ENCODE measurements around the gene ABHD11. TPM values are rescaled to one million over a fixed set of nuclear protein-coding genes. Genes with fewer than 3 reads are reported as not detected.

Gene ABHD11
- total and polyA plus RNA-seq, 9 of the 15 experiments (the other 6 are each of a cell fraction or from before 2014, with no cell fraction given): 7.7 to 44.2 (median 18.9) TPM

- POLR2A ChIA-PET: interaction anchor here (0.6 to 0.8 kb wide), 2 partner anchors 18 to 129 kb away, joined by 3 read pairs; no protein-coding TSS in a partner anchor
- FAIRE-seq (no peak), DNase-seq (ENCODE audit: extremely low read depth in 1 of 4, low spot score in 3 of 4) (no peak), ATAC-seq (no peak)
- H3K27me3 ChIP-seq (ENCODE audit: control insufficient read depth in 2 of 2, insufficient read depth in 2 of 2, low read length in 2 of 2): no peaks in the 10 kb centered on the region
- CTCF ChIA-PET (ENCODE audit: low intra/inter-chr PET ratio): no interaction called here
- H3K27ac ChIP-seq (ENCODE audit: extremely low read depth, low read depth, low read length): no peak overlapping the region
- peaks cover 7 to 37% of the 10 kb centered on the region in 2 experiments for H3K4me1 ChIP-seq (replicated peaks in 1 of 2; ENCODE audit: control insufficient read depth in 2 of 2, insufficient read depth in 2 of 2, low read length in 2 of 2)
- 48% methylated on average over 3 of the region's 3 CpGs for WGBS (ENCODE audit: insufficient coverage, low coverage, missing lambda C conversion rate)
- no TSS peak for BruUV-seq (replicated peaks)
- peaks cover 21% of the 10 kb centered on the region for H4K20me1 ChIP-seq (replicated peaks; ENCODE audit: control insufficient read depth, insufficient read depth, low read length)
- in situ Hi-C loops (cut with MboI) (no loop called here), intact Hi-C loops (cut with micrococcal nuclease) (no loop called here)
- H3K9me3 ChIP-seq (replicated peaks; ENCODE audit: control insufficient read depth, insufficient read depth, low read depth, low read length): no peaks in the 10 kb centered on the region
- H3K79me2 ChIP-seq (ENCODE audit: control insufficient read depth, insufficient read depth, low read length): peaks cover 10% of the 10 kb centered on the region; the same call in 2 of the 3 replicates
- H3K9ac ChIP-seq (ENCODE audit: insufficient read depth in 1 of 2, low read depth in 2 of 2, low read length in 2 of 2): peak overlapping the region in 1 of 2 experiments; percentile 31; a peak in 1 of 4 replicates
- no peak overlapping the region for H3K4me2 ChIP-seq (ENCODE audit: insufficient read depth, low read length)
- no peak overlapping the region for H3K4me3 ChIP-seq
- no peaks in the 10 kb centered on the region for H3K36me3 ChIP-seq (ENCODE audit: control insufficient read depth, insufficient read depth, low read length)
- peaks cover under 1% of the 10 kb centered on the region for H3K9me1 ChIP-seq (ENCODE audit: control insufficient read depth, insufficient read depth, low read length)
- H2AFZ ChIP-seq (ENCODE audit: low read depth, low read length): no peak overlapping the region
- TF ChIP-seq MEF2A (IDR thresholded peaks at IDR 0.05; ENCODE audit: control insufficient read depth, low read depth, low read length) (no peak), ZNF717 (CRISPR knock-in tag; IDR thresholded peaks at IDR 0.05) (no peak), ZNF79 (CRISPR knock-in tag; IDR thresholded peaks at IDR 0.05; ENCODE audit: low read depth) (no peak), MCM5 (IDR thresholded peaks at IDR 0.05; ENCODE audit: low read depth) (no peak), ZNF766 (CRISPR knock-in tag; conservative IDR thresholded peaks at IDR 0.05) (no peak), RBM34 (IDR thresholded peaks at IDR 0.05; ENCODE audit: borderline replicate concordance, insufficient read depth, low read length) (no peak), TRIM28 (IDR thresholded peaks at IDR 0.05) (no peak), NONO (IDR thresholded peaks at IDR 0.05; ENCODE audit: low read depth in 2 of 2, low read length in 1 of 2) (no peak)
- TF ChIP-seq, protein P1, sequence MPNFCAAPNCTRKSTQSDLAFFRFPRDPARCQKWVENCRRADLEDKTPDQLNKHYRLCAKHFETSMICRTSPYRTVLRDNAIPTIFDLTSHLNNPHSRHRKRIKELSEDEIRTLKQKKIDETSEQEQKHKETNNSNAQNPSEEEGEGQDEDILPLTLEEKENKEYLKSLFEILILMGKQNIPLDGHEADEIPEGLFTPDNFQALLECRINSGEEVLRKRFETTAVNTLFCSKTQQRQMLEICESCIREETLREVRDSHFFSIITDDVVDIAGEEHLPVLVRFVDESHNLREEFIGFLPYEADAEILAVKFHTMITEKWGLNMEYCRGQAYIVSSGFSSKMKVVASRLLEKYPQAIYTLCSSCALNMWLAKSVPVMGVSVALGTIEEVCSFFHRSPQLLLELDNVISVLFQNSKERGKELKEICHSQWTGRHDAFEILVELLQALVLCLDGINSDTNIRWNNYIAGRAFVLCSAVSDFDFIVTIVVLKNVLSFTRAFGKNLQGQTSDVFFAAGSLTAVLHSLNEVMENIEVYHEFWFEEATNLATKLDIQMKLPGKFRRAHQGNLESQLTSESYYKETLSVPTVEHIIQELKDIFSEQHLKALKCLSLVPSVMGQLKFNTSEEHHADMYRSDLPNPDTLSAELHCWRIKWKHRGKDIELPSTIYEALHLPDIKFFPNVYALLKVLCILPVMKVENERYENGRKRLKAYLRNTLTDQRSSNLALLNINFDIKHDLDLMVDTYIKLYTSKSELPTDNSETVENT (CRISPR knock-in tag; IDR thresholded peaks at IDR 0.05): no peak
- TF ChIP-seq, protein P2, sequence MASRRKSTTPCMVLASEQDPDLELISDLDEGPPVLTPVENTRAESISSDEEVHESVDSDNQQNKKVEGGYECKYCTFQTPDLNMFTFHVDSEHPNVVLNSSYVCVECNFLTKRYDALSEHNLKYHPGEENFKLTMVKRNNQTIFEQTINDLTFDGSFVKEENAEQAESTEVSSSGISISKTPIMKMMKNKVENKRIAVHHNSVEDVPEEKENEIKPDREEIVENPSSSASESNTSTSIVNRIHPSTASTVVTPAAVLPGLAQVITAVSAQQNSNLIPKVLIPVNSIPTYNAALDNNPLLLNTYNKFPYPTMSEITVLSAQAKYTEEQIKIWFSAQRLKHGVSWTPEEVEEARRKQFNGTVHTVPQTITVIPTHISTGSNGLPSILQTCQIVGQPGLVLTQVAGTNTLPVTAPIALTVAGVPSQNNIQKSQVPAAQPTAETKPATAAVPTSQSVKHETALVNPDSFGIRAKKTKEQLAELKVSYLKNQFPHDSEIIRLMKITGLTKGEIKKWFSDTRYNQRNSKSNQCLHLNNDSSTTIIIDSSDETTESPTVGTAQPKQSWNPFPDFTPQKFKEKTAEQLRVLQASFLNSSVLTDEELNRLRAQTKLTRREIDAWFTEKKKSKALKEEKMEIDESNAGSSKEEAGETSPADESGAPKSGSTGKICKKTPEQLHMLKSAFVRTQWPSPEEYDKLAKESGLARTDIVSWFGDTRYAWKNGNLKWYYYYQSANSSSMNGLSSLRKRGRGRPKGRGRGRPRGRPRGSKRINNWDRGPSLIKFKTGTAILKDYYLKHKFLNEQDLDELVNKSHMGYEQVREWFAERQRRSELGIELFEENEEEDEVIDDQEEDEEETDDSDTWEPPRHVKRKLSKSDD (conservative IDR thresholded peaks at IDR 0.05; ENCODE audit: low read length): no peak
- TF ChIP-seq, protein P3, sequence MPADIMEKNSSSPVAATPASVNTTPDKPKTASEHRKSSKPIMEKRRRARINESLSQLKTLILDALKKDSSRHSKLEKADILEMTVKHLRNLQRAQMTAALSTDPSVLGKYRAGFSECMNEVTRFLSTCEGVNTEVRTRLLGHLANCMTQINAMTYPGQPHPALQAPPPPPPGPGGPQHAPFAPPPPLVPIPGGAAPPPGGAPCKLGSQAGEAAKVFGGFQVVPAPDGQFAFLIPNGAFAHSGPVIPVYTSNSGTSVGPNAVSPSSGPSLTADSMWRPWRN (IDR thresholded peaks at IDR 0.05; ENCODE audit: low read depth): no peak
- TF ChIP-seq, protein P4, sequence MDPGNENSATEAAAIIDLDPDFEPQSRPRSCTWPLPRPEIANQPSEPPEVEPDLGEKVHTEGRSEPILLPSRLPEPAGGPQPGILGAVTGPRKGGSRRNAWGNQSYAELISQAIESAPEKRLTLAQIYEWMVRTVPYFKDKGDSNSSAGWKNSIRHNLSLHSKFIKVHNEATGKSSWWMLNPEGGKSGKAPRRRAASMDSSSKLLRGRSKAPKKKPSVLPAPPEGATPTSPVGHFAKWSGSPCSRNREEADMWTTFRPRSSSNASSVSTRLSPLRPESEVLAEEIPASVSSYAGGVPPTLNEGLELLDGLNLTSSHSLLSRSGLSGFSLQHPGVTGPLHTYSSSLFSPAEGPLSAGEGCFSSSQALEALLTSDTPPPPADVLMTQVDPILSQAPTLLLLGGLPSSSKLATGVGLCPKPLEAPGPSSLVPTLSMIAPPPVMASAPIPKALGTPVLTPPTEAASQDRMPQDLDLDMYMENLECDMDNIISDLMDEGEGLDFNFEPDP (CRISPR knock-in tag; IDR thresholded peaks at IDR 0.05): no peak
These were observed 17.2 kb downstream of the ABHD11 start for GRCh38 chr7:73721377-73721817.

Measured in K562 (cell line).